Activated CD4-positive, alpha-beta memory T cell treated with anti-CD3 and anti-CD28 coated beads, Interleukin-2, amount 10 ng/mL, durations not matched to agents 7 days and 5 days (primary cell): ENCODE data around the gene DNAJB1. TPM values are rescaled to one million over a fixed set of nuclear protein-coding genes. Genes with fewer than 3 reads are reported as not detected.
"Not testable (repeated sequence)": the region's sequence is repeated elsewhere in the genome, so short reads cannot be mapped to it uniquely, and the experiment has no call there.

ENCODE experiments used
- CTCF ChIA-PET: fragments of 350-600 bp; sonication (Branson Sonifier 250); formaldehyde crosslinking; loops from one replicate; lab custom pipeline; 2021; ENCODE audit warnings: antibody characterized with exemption, inconsistent platforms; lab: Charles Lee
- POLR2A ChIA-PET: fragments of 350-600 bp; sonication (Branson Sonifier 250); formaldehyde crosslinking; loops from one replicate; lab custom pipeline; 2021; ENCODE audit warnings: antibody characterized with exemption; lab: Charles Lee
- DNase-seq: peaks from one replicate; pipeline ENCODE4 v3.0.0-alpha.2; 2020
- H3K27ac Mint-ChIP-seq: one replicate; pipeline ENCODE4 v1.8.0; 2021; ENCODE audit warnings: mild to moderate bottlenecking, mixed read lengths
- H3K27me3 Mint-ChIP-seq: one replicate; pipeline ENCODE4 v1.8.0; 2021; ENCODE audit warnings: mixed read lengths
- H3K36me3 Mint-ChIP-seq: one replicate; pipeline ENCODE4 v1.8.0; 2021; ENCODE audit warnings: low read depth, mixed read lengths
- H3K4me1 Mint-ChIP-seq: one replicate; pipeline ENCODE4 v1.8.0; 2021; ENCODE audit warnings: mixed read lengths
- H3K4me3 Mint-ChIP-seq: one replicate; pipeline ENCODE4 v1.8.0; 2021; ENCODE audit warnings: mild to moderate bottlenecking, mixed read lengths
- H3K9me3 Mint-ChIP-seq: one replicate; pipeline ENCODE4 v1.8.0; 2021; ENCODE audit warnings: mixed read lengths
- total RNA-seq, 2 experiments: library from RNA; stranded (reverse); gene quantifications; one replicate each; pipeline ENCODE4 v1.2.3, GENCODE V29; 2021

DNAJB1 gene
- total RNA-seq, 2 experiments from 2014 or later: 108 to 114 TPM

- H3K9me3 Mint-ChIP-seq: no peaks in the 10 kb centered on the region
- no peak for DNase-seq
- CTCF ChIA-PET: interaction anchor here (0.7 to 2.5 kb wide), 6 partner anchors 18 to 688 kb away, joined by 3 to 9 read pairs (median 6); partner anchors contain the start of gene NDUFB7
- POLR2A ChIA-PET: interaction anchor here (1.1 to 3.2 kb wide), 2 partner anchors 33 to 136 kb away, joined by 3 to 16 read pairs; partner anchors contain the start of gene DNAJB1
- H3K27me3 Mint-ChIP-seq: no peaks in the 10 kb centered on the region
- no peak overlapping the region for H3K27ac Mint-ChIP-seq
- peaks cover 18% of the 10 kb centered on the region for H3K4me1 Mint-ChIP-seq
- no peak overlapping the region for H3K4me3 Mint-ChIP-seq
- H3K36me3 Mint-ChIP-seq: peaks cover 14% of the 10 kb centered on the region
These were observed 32.1 kb upstream of the DNAJB1 start for GRCh38 chr19:14550201-14550754.

GRCh38 chr19:14545716-14546082 lies 27.5 kb upstream of the DNAJB1 start:
- POLR2A ChIA-PET: interaction anchor here (1.1 kb wide), 1 partner anchor 23 kb away, joined by 3 read pairs; no protein-coding TSS in a partner anchor
- Mint-ChIP-seq H3K27ac (no peak overlapping the region), H3K27me3 (no peaks in the 10 kb centered on the region), H3K4me3 (no peak overlapping the region), H3K9me3 (no peaks in the 10 kb centered on the region), H3K36me3 (peaks cover 15% of the 10 kb centered on the region), H3K4me1 (peaks cover 7% of the 10 kb centered on the region)
- no peak for DNase-seq
- CTCF ChIA-PET: no interaction called here

- Mint-ChIP-seq H3K4me3 (no peak overlapping the region), H3K27ac (no peak overlapping the region), H3K27me3 (no peaks in the 10 kb centered on the region)
These were observed 26.9 kb upstream of the DNAJB1 start for GRCh38 chr19:14544977-14545715.

GRCh38 chr19:14544047-14544446 lies 25.9 kb upstream of the DNAJB1 start:
- POLR2A ChIA-PET: no interaction called here

More at GRCh38 chr19:14544977-14545715, 26.9 kb upstream of the DNAJB1 start:
- ChIA-PET POLR2A (interaction anchor here (1.1 kb wide), 1 partner anchor 24 kb away, joined by 3 read pairs; no protein-coding TSS in a partner anchor), CTCF (no interaction called here)
- H3K9me3 Mint-ChIP-seq: no peaks in the 10 kb centered on the region
- peaks cover 15% of the 10 kb centered on the region for H3K36me3 Mint-ChIP-seq
- DNase-seq: no peak
- peaks cover 6% of the 10 kb centered on the region for H3K4me1 Mint-ChIP-seq

GRCh38 chr19:14542711-14543328 lies 24.6 kb upstream of the DNAJB1 start:
- H3K27ac Mint-ChIP-seq: no peak overlapping the region
- H3K9me3 Mint-ChIP-seq: no peaks in the 10 kb centered on the region
- no peaks in the 10 kb centered on the region for H3K27me3 Mint-ChIP-seq
- no peak overlapping the region for H3K4me3 Mint-ChIP-seq
- no peak for DNase-seq
- H3K4me1 Mint-ChIP-seq: peaks cover 11% of the 10 kb centered on the region
- ChIA-PET POLR2A (no interaction called here), CTCF (interaction anchor here (0.7 kb wide), 1 partner anchor 39 kb away, joined by 3 read pairs; no protein-coding TSS in a partner anchor)
- H3K36me3 Mint-ChIP-seq: peaks cover 10% of the 10 kb centered on the region

More at GRCh38 chr19:14544047-14544446, 25.9 kb upstream of the DNAJB1 start:
- Mint-ChIP-seq H3K27ac (no peak overlapping the region), H3K9me3 (no peaks in the 10 kb centered on the region), H3K27me3 (no peaks in the 10 kb centered on the region), H3K36me3 (peaks cover 18% of the 10 kb centered on the region), H3K4me3 (no peak overlapping the region), H3K4me1 (peaks cover 11% of the 10 kb centered on the region)
- CTCF ChIA-PET: no interaction called here
- no peak for DNase-seq

GRCh38 chr19:14541979-14542378 lies 23.8 kb upstream of the DNAJB1 start:
- DNase-seq, POLR2A ChIA-PET, H3K27me3 Mint-ChIP-seq, H3K36me3 Mint-ChIP-seq, CTCF ChIA-PET, H3K9me3 Mint-ChIP-seq, H3K4me3 Mint-ChIP-seq, H3K27ac Mint-ChIP-seq: not testable (repeated sequence)
- H3K4me1 Mint-ChIP-seq: peaks cover 14% of the 10 kb centered on the region

- Mint-ChIP-seq H3K36me3 (peaks cover 10% of the 10 kb centered on the region), H3K4me3 (no peak overlapping the region), H3K27me3 (no peaks in the 10 kb centered on the region), H3K4me1 (peaks cover 19% of the 10 kb centered on the region), H3K27ac (no peak overlapping the region), H3K9me3 (no peaks in the 10 kb centered on the region)
- ChIA-PET CTCF (interaction anchor here (0.8 kb wide), 1 partner anchor 37 kb away, joined by 3 read pairs; no protein-coding TSS in a partner anchor), POLR2A (no interaction called here)
- DNase-seq: no peak
These were observed 22.7 kb upstream of the DNAJB1 start for GRCh38 chr19:14540741-14541525.

DNA sequence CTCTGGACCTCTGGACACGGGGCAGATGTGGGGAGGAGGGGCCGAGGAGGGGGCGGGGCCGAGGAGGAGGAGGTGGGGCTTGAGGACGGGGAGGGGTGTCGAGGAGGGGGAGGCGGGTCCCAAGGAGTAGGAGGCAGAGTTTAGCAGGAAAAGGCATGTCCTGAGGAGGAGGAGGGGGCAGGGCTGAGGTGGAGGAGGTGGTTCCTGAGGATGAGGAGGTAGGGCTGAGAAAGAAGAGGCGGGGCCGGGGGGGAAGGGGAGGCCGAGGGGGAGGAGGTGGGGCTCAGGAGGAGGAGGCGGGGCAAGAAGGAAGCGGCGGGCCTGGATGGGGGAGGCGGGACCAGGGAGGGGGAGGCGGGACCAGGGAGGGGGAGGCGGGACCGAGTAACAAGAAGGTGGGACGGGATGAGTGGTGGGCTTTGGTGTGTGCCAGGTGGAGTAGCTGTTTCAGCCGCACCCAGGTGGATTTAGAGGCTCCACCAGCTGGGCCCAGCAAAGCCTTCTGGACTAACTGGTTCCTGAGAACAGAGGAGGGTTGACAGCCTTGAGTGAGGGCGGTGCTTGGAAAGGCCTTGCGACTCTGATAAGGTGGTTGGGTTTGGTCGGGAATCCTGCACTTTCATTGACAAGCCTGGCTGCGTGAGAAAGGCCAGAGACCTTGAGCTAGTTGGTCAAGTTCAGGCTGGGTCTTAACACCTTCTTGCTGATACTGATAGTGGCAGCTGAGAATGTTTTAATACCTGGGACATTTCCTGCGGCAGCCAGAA lies 18.9 kb upstream of the DNAJB1 start:
- H3K27ac Mint-ChIP-seq: no peak overlapping the region
- peaks cover 22% of the 10 kb centered on the region for H3K4me1 Mint-ChIP-seq
- ChIA-PET CTCF (interaction anchor here (0.7 kb wide), 1 partner anchor 31 kb away, joined by 4 read pairs; no protein-coding TSS in a partner anchor), POLR2A (interaction anchor here (1.6 kb wide), 1 partner anchor 10 kb away, joined by 3 read pairs; no protein-coding TSS in a partner anchor)
- H3K36me3 Mint-ChIP-seq: peaks cover 19% of the 10 kb centered on the region
- peak; percentile 61 for DNase-seq
- no peaks in the 10 kb centered on the region for H3K9me3 Mint-ChIP-seq
- no peaks in the 10 kb centered on the region for H3K27me3 Mint-ChIP-seq
- no peak overlapping the region for H3K4me3 Mint-ChIP-seq

DNA sequence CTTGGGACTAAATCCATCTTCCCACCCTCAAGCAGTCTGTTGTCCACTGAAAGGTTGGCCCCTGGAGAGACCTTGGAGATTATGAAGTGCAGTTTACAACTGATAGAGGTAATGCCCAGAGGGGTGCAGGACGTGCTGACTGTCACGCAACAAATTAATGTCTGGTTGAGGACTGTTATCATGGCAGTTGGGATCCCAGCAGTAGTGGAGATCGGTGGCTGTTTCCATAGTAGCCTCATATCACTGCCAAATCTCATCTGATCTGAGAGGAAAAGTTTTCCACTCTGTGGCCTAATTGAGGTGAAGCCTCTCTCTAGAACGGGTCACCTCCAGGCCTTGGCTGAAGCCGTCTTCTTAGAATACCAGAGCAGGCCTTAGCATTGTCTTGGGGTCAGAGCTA lies 15.3 kb upstream of the DNAJB1 start:
- peaks cover 35% of the 10 kb centered on the region for H3K4me1 Mint-ChIP-seq

GRCh38 chr19:14530506-14530905 lies 12.3 kb upstream of the DNAJB1 start:
- Mint-ChIP-seq H3K27ac (peak overlapping the region; percentile 3), H3K36me3 (peaks cover 9% of the 10 kb centered on the region), H3K4me1 (peaks cover 30% of the 10 kb centered on the region), H3K4me3 (peak overlapping the region; percentile 95), H3K27me3 (no peaks in the 10 kb centered on the region), H3K9me3 (no peaks in the 10 kb centered on the region)
- no peak for DNase-seq
- ChIA-PET CTCF (no interaction called here), POLR2A (interaction anchor here (1.0 to 6.9 kb wide), 3 partner anchors 11 to 26 kb away, joined by 5 to 84 read pairs (median 5); partner anchors contain the start of gene DNAJB1)

More for the DNA sequence above, 15.3 kb upstream of the DNAJB1 start:
- ChIA-PET POLR2A (interaction anchor here (6.9 kb wide), 1 partner anchor 14 kb away, joined by 84 read pairs; the partner anchor contains the start of gene DNAJB1), CTCF (interaction anchor here (1.3 kb wide), 1 partner anchor 27 kb away, joined by 3 read pairs; no protein-coding TSS in a partner anchor)
- no peak for DNase-seq
- no peaks in the 10 kb centered on the region for H3K27me3 Mint-ChIP-seq
- no peak overlapping the region for H3K4me3 Mint-ChIP-seq
- no peak overlapping the region for H3K27ac Mint-ChIP-seq
- H3K9me3 Mint-ChIP-seq: no peaks in the 10 kb centered on the region
- H3K36me3 Mint-ChIP-seq: peaks cover 9% of the 10 kb centered on the region

GRCh38 chr19:14530005-14530348 lies 11.8 kb upstream of the DNAJB1 start:
- CTCF ChIA-PET: no interaction called here

More at GRCh38 chr19:14530005-14530348, 11.8 kb upstream of the DNAJB1 start:
- POLR2A ChIA-PET: interaction anchor here (1.0 to 6.9 kb wide), 3 partner anchors 10 to 26 kb away, joined by 5 to 84 read pairs (median 5); partner anchors contain the start of gene DNAJB1
- no peak for DNase-seq
- Mint-ChIP-seq H3K4me3 (peak overlapping the region; percentile 95), H3K36me3 (peaks cover 9% of the 10 kb centered on the region), H3K27ac (peak overlapping the region; percentile 91), H3K4me1 (peaks cover 30% of the 10 kb centered on the region), H3K9me3 (no peaks in the 10 kb centered on the region), H3K27me3 (no peaks in the 10 kb centered on the region)
